Activated naive CD8-positive, alpha-beta T cell treated with anti-CD3 and anti-CD28 coated beads for 36 hours (primary cell): ENCODE data around the gene RAPGEF5. TPM values are rescaled to one million over a fixed set of nuclear protein-coding genes. Genes with fewer than 3 reads are reported as not detected.

Source experiments
- DNase-seq: peaks from one replicate; pipeline ENCODE4 v3.0.0; 2021
- H3K27ac Mint-ChIP-seq: one replicate; pipeline ENCODE4 v1.8.0; 2022; ENCODE audit warnings: mild to moderate bottlenecking, moderate library complexity, mixed read lengths
- H3K27me3 Mint-ChIP-seq: one replicate; pipeline ENCODE4 v1.8.0; 2022; ENCODE audit warnings: mild to moderate bottlenecking, mixed read lengths
- H3K36me3 Mint-ChIP-seq: one replicate; pipeline ENCODE4 v1.8.0; 2021; ENCODE audit warnings: mild to moderate bottlenecking, mixed read lengths
- H3K4me1 Mint-ChIP-seq: one replicate; pipeline ENCODE4 v1.8.0; 2021; ENCODE audit warnings: mixed read lengths
- H3K4me3 Mint-ChIP-seq: one replicate; pipeline ENCODE4 v1.8.0; 2022; ENCODE audit warnings: mild to moderate bottlenecking, moderate library complexity, mixed read lengths
- H3K9me3 Mint-ChIP-seq: one replicate; pipeline ENCODE4 v1.8.0; 2022; ENCODE audit warnings: mixed read lengths
- total RNA-seq, 2 experiments: library from RNA; stranded (reverse); gene quantifications; one replicate each; pipeline ENCODE4 v1.2.3, GENCODE V29; 2021

The RAPGEF5 gene
- total RNA-seq, 2 experiments from 2014 or later = 0.54 to 0.82 TPM

DNA sequence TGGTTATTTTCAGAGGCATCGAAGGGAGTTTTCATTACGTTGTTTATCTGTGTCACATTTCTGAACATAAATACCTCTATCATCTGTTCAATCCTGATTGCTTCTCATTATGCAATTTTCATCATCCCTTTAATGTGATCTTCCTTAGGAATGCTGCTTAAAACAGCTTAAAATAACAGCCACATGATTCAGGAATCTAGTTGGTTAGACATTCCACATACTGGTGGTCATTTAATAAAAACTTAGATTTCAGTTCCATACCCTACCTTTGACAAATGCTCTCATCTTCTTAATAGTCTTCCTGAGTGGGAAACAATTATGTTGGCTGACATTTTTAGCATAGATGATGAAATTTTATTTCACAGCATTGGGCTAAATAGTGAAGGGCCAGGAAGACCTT, 219.9 kb downstream of the RAPGEF5 start:
- Mint-ChIP-seq H3K27me3 (no peaks in the 10 kb centered on the region), H3K27ac (no peak overlapping the region), H3K36me3 (no peaks in the 10 kb centered on the region), H3K9me3 (no peaks in the 10 kb centered on the region), H3K4me1 (no peaks in the 10 kb centered on the region), H3K4me3 (no peak overlapping the region)
- DNase-seq = no peak

DNA sequence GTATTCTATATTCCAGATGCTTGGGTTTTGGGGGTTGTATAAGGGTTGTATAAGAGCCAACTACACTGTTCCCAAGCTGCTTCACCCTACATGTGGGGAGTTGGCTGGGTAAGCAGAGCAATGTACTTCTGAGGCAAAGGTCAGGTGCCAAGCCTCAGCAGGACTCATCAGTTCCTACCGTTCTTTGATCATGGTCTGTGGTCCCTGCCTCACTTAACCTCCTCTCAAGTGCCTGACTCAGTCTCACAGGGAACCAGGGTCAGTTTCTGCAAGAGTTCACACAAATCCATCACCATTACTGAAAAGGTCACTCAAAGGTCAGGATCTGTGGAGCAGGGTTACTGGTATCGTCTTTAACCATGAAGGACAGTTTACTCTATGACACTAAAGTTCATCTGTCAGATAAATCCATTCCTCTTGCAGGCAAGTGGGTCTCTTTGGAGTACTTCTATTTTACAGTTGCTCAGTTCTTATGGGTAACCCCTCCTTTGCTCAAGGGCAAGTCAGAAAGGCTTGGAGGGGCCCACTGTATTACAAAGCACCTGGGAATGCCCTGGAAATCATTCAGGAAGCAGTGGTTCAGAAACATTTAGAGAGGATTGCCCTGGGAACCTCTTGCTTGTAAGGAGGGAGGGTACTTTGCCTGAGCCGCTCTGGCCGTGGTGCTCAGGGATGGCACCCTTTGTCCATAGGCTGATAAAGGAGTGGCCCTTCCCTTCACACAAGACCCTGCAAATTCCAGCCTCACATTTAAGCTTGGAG, 227.0 kb downstream of the RAPGEF5 start:
- no peak overlapping the region for H3K27ac Mint-ChIP-seq
- no peak for DNase-seq
- no peak overlapping the region for H3K4me3 Mint-ChIP-seq
- H3K27me3 Mint-ChIP-seq = no peaks in the 10 kb centered on the region
- H3K9me3 Mint-ChIP-seq = no peaks in the 10 kb centered on the region
- no peaks in the 10 kb centered on the region for H3K36me3 Mint-ChIP-seq
- H3K4me1 Mint-ChIP-seq = no peaks in the 10 kb centered on the region

DNA sequence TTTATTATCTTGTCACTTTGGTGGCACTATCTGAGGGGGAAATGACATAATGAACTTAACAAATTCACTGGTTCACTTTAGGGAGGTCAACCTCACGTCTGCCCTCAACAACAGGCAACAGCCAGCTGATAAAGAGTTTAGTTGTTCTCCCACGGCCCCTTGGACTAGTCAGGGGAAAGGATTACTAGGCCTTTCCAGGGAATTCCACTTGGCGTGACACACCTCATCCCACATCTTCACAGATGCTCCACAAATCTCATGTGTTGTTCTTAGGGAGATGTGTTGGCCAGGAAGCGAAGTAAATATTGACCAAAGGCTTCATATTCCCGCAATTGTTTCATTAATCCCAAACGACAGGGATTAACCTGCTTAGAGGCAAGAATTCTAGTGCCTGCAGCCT, 227.8 kb downstream of the RAPGEF5 start:
- no peak for DNase-seq
- H3K27ac Mint-ChIP-seq = no peak overlapping the region
- H3K4me1 Mint-ChIP-seq = no peaks in the 10 kb centered on the region
- H3K27me3 Mint-ChIP-seq = no peaks in the 10 kb centered on the region
- H3K4me3 Mint-ChIP-seq = no peak overlapping the region
- no peaks in the 10 kb centered on the region for H3K9me3 Mint-ChIP-seq
- no peaks in the 10 kb centered on the region for H3K36me3 Mint-ChIP-seq

DNA sequence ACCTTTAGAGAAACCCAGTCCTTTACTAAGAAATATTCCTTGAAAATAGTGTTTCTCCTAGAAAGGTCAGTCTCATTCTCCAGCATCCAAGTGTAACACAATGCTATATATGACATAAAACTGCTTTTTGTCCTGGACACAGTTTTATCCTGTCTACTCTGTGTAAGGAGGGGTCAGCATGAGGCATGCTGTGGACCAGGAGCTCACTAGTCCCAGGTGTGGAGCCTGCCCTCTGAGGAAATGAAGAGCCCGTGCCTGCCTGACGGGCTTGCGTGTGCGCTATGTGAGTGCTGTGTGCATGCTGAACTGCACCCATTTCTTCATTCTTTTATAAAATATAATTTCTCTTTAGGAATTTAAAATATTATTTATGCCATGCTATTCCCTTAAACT, 228.4 kb downstream of the RAPGEF5 start:
- no peak overlapping the region for H3K27ac Mint-ChIP-seq

DNA sequence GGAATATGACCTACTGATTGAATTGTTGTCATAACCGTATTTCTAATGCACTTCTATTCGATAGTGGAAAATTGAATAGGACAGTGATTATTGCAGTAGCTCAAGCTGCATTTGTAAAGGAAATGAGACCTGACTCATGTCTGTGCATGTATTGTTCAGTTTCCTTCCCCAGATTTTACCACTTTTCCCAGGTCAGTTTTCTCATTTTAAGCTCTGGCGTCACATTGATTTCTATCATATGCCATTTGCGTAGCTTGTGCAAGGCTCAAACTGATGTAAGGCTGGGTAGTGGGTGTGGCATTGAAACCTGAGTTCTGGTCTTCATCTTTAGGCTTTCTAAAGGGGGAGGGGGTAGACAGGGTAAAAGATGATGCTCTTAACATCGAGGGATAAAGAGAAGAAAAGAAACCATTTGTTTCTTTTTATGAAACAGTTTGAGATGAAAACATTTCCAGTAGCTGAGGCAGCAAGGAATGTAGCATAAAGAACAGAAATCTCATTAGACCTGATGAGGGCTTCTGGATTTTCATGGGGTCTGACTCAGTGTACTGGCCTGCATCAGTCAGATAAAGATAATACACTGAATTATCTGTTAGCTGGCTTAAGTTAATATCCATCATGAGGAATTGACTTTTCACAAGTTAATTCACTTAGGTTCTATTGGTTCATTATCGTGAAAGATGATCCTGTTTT, 229.0 kb downstream of the RAPGEF5 start:
- Mint-ChIP-seq H3K4me3 (no peak overlapping the region), H3K27me3 (no peaks in the 10 kb centered on the region), H3K4me1 (no peaks in the 10 kb centered on the region), H3K27ac (no peak overlapping the region), H3K36me3 (no peaks in the 10 kb centered on the region), H3K9me3 (no peaks in the 10 kb centered on the region)
- DNase-seq = no peak

More for the DNA sequence above, 228.4 kb downstream of the RAPGEF5 start:
- H3K27me3 Mint-ChIP-seq = no peaks in the 10 kb centered on the region
- no peak for DNase-seq
- no peaks in the 10 kb centered on the region for H3K4me1 Mint-ChIP-seq
- H3K4me3 Mint-ChIP-seq = no peak overlapping the region
- no peaks in the 10 kb centered on the region for H3K36me3 Mint-ChIP-seq
- H3K9me3 Mint-ChIP-seq = no peaks in the 10 kb centered on the region

DNA sequence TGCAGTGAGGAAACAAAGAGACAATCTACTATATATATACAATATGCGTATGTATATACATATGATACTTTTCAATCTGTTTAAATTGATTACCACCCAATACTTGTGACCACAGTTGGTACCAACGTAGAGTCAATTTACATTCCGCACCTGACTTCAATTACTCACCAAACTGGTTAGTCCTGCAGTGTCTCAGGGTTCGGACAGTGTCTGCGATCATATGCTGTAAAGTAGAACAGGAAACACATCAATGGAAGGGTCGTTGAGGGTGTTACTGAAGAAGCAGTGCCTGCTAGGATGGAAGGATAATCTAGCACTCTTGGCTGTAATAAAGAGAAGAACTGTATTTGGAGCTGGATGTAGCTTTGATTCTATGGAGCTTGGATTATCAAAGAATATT, 231.5 kb downstream of the RAPGEF5 start:
- DNase-seq = no peak
- Mint-ChIP-seq H3K27me3 (no peaks in the 10 kb centered on the region), H3K4me3 (no peak overlapping the region), H3K9me3 (no peaks in the 10 kb centered on the region), H3K4me1 (peaks cover 8% of the 10 kb centered on the region), H3K27ac (no peak overlapping the region), H3K36me3 (no peaks in the 10 kb centered on the region)

DNA sequence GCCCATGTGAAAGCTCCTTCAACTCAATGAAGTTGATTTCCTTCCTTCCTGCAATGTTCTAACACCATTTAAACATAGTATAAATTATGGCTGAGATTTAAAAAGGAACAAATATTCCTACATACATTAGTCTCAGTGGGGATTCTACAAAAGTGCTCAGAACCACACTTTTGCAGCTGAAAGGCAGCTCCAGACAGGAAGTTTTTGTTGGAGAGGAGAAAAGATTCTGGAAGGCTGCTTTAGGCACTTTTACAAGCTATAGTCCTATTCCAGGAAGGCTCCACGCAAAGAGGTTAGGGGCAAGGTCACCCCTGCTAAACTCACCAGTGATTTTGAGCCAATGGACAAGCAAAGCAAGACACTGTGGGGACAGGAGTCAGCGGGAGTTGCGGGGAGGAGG, 232.0 kb downstream of the RAPGEF5 start:
- Mint-ChIP-seq H3K36me3 (no peaks in the 10 kb centered on the region), H3K4me1 (peaks cover 8% of the 10 kb centered on the region), H3K27me3 (no peaks in the 10 kb centered on the region), H3K4me3 (no peak overlapping the region), H3K9me3 (no peaks in the 10 kb centered on the region), H3K27ac (no peak overlapping the region)
- DNase-seq = no peak

DNA sequence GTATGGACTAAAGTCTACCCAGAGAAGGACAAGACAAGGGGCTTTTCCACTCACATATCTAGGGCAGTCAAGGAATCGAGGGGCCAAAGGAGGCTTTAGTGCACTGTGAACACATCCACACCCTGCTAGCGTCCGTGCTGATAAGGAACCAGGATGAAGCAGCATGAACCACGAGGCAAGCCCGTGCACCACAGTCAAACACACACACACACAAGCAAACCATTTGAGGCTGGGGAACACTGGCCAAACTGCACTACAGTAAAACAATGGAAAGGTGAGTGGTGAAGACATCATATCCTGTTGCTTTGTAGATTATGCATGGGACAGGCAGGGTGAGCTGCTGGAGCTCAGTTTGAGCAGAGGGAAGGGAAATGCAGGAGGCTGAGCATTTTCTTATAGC, 233.8 kb downstream of the RAPGEF5 start:
- no peaks in the 10 kb centered on the region for H3K27me3 Mint-ChIP-seq
- H3K4me3 Mint-ChIP-seq = no peak overlapping the region
- no peak overlapping the region for H3K27ac Mint-ChIP-seq
- H3K9me3 Mint-ChIP-seq = no peaks in the 10 kb centered on the region
- peaks cover 8% of the 10 kb centered on the region for H3K4me1 Mint-ChIP-seq
- no peak for DNase-seq
- H3K36me3 Mint-ChIP-seq = no peaks in the 10 kb centered on the region

DNA sequence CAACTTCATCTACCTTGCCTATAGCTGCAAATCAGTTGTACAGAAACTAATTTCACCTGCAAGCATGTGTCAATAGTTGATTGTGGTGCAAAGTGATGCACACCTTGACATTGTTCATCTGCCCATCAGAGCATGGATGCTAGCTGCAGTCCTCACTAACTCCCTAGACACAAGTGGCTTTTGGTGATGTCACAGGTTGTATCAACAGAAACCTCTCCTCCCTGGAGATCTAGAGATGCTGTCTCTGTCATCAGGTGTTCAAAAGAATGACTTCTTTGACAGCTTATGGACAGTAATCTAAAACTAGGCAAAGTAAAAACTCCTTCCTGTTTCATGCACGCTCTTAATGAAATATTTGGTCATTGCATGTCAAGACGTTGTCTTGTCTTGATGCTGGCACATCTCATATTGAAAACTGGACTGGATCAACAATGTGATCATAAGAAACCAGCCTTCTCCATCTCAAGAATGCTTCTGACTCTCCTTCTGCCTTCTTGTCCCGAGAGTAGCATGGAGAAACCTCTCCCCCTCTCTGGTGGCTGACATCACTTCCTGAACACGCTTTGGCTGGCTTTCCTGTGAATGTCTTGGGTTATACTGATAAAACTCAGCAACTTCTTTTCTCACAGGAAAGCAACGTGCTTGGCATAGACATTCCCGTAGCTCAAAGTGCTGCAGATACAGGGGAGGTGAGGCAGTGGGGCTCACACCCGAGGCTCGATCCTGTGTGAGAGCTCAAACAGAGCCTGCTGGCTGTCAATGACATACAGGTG, 235.1 kb downstream of the RAPGEF5 start:
- no peak for DNase-seq
- Mint-ChIP-seq H3K9me3 (no peaks in the 10 kb centered on the region), H3K27ac (no peak overlapping the region), H3K4me3 (no peak overlapping the region), H3K4me1 (peaks cover 8% of the 10 kb centered on the region), H3K36me3 (no peaks in the 10 kb centered on the region), H3K27me3 (no peaks in the 10 kb centered on the region)

DNA sequence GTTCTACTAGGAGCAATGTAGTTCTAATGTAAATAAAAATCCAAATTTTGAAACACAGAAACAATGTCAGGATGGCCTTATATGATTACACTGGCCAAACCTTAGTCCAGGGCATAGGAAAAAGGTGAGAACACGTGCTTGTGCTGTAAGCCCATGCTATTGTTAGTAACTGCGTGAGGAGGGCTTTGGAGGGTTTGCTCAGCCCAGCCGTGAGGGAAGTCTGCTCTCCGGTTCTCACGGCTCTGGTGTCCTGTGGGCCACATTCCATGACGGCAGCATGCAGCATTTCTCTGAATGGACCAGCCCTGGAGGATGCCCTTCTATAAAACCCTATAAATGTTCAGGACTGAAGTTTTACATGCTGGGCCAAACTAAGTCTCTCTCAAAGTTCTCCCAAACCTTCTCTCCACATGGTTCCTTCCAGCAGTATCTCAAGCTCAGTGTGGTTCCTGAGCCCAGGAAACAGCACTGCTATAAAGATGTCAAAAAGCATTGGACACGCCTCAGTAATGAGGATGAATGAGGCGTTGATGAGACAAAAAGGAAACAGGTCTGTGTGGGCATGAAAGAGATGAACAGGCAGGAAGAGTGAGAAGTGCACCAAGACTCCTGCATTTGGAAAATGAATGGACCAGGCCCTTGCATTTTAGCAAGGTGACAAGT, 236.4 kb downstream of the RAPGEF5 start:
- Mint-ChIP-seq H3K9me3 (no peaks in the 10 kb centered on the region), H3K27ac (no peak overlapping the region), H3K4me3 (no peak overlapping the region), H3K27me3 (no peaks in the 10 kb centered on the region), H3K4me1 (peaks cover 8% of the 10 kb centered on the region), H3K36me3 (no peaks in the 10 kb centered on the region)
- DNase-seq = no peak

DNA sequence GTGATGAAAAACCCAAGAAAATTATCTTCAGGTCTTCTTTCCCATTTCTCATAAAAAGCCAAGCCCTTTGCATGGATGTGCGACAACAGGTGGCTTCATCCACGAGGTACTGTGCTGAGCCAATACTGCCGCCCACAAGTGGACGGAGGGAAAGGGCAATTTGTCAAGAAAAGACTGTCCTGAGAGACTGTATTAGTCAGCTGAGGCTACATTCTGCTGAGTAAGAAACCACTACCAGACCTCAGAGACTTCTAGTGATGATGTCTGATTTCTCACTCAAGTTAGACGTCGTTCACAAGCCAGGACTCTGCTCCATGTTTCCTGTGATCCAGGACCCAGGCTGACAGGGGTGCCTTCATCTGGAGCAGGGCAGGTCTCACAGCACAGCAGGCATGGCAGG, 239.7 kb downstream of the RAPGEF5 start:
- DNase-seq = no peak
- H3K4me3 Mint-ChIP-seq = no peak overlapping the region
- peaks cover 6% of the 10 kb centered on the region for H3K4me1 Mint-ChIP-seq
- H3K9me3 Mint-ChIP-seq = no peaks in the 10 kb centered on the region
- H3K27ac Mint-ChIP-seq = no peak overlapping the region
- no peaks in the 10 kb centered on the region for H3K27me3 Mint-ChIP-seq
- no peaks in the 10 kb centered on the region for H3K36me3 Mint-ChIP-seq

DNA sequence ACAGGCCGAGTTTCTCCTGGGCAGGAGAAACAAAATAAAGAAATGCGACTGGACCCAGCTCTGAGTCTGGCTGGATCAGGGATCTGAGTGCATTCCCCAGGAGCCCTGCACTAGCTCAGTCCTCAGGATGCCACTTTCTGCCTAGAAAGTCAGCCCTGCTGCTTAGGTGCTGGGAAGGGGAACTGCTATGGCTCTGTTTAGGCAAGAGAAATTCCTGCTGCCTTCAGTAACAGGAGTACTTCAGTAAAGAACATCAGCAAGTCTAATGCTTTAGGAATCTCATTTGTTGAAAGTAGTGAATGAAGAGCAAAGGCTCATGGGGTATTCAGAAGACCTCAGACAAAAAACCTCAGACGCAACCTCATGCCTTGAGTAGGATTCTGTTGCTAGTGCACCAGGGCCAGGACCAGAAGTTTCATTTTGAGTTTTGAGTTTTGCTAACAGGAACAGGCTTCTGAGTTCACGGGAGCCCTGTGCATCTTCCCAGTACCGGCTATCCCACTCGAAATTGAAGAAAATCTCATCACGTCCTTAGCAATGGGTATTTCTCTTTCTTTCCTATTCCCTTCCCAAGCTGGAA, 240.4 kb downstream of the RAPGEF5 start:
- Mint-ChIP-seq H3K27me3 (no peaks in the 10 kb centered on the region), H3K4me3 (no peak overlapping the region), H3K4me1 (no peaks in the 10 kb centered on the region), H3K9me3 (no peaks in the 10 kb centered on the region), H3K36me3 (no peaks in the 10 kb centered on the region), H3K27ac (no peak overlapping the region)
- no peak for DNase-seq

DNA sequence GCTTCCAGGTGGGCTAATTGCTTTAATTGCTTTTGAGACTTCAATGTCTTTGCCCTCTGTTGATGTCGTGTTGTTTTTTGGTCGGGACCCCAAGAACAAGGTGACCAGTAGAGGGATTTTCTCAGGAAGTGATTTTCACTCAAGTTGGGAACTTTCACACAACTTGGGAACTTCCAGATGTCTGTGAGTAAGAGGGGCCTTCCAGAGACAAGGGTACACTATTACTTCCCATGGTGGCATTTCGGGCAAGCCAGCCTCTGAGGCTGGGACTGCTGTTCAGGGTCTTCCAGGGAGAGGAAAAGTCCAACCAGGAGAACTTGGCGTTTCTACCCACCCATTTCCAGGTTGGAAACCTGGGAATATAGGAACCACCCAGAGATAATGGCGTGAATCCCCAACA, 241.3 kb downstream of the RAPGEF5 start:
- H3K4me3 Mint-ChIP-seq = no peak overlapping the region
- no peaks in the 10 kb centered on the region for H3K36me3 Mint-ChIP-seq
- no peak for DNase-seq
- H3K27me3 Mint-ChIP-seq = no peaks in the 10 kb centered on the region
- H3K9me3 Mint-ChIP-seq = no peaks in the 10 kb centered on the region
- no peaks in the 10 kb centered on the region for H3K4me1 Mint-ChIP-seq
- H3K27ac Mint-ChIP-seq = no peak overlapping the region

DNA sequence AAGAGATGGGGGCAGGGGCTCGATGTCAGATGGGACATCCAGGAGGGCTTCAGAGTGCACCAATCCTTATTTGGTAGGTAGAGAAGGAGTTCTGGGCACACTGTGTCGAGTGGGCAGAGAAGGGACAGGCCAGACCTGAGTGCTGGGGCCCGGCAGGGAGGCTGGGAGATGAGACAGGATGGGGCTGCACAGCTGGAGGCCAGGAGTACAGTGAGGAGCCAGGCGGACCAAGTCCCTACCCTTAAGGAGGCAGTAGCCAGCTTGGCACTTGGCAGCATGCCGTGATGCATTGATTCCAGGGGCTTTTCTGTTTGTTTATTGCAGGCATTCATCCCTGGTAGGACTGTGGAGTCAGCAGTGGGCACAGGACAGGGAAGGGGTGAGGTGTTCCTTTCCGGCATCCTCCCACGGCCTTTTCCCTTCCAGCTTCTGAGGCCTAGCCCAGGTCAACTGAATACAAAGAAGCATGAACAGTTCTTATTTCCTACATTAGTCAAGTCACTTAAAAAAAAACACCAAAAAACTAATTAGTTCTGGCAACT, 242.4 kb downstream of the RAPGEF5 start:
- Mint-ChIP-seq H3K4me3 (no peak overlapping the region), H3K36me3 (no peaks in the 10 kb centered on the region), H3K27ac (no peak overlapping the region), H3K4me1 (no peaks in the 10 kb centered on the region), H3K9me3 (no peaks in the 10 kb centered on the region), H3K27me3 (no peaks in the 10 kb centered on the region)
- DNase-seq = no peak
